ENCODE measurements around the gene ULK2. TPM values are rescaled to one million over a fixed set of nuclear protein-coding genes. Genes with fewer than 3 reads are reported as not detected.

Gene ULK2
- total RNA-seq, 3 donors from 2014 or later (not counting 1 experiment from before 2014, with no cell fraction given) = 13.7 to 20.6 (median 19.2) TPM

DNA sequence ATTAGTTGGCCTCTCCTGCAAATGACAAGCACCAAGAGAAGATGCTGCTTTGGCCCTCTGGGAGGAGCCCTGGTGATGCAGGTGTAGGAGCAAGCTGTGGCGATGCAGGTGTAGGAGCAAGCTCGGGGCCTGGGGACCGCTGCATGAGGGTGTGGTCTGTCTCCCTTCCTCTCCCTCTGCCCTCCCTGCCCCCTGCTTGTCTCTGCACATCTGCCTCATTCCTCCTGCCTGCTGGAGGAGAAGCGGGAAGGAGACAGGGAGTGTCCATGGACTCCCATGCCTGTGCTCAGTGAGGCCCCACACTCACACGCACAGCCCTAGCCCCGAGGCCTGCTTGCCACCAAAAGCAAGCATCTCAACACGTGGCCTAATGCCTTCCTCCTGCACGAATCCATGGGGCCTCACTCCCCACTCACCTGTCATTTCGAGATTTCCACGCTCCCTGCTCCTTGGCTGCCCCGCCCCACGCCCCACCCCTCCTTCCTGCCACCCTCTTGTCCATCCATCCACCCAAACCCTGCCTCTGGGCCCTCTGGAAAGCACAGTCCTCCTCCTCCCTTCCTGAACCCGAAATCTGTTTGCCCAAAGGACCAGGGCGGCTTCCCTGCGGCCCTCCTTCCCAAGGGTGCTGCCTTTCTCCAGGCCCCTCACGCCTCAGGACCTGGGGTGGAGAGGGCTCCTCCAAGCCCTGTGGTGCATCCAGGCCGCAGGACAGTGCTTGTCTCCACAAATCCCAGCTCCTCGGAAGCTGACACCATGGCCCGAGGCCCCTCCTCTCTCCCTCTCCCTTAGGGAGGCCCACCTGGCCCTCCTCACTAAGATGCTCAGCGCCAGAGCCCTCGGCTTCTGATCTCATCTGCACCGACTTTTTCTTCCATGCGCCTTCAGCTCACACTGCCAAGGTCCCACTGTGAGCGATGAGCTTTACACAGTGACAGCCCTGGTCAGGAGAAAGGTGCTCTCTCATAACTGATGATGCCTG, 107.9 kb downstream of the ULK2 start:
- DNase-seq = no peak
- TF ChIP-seq, protein P1, sequence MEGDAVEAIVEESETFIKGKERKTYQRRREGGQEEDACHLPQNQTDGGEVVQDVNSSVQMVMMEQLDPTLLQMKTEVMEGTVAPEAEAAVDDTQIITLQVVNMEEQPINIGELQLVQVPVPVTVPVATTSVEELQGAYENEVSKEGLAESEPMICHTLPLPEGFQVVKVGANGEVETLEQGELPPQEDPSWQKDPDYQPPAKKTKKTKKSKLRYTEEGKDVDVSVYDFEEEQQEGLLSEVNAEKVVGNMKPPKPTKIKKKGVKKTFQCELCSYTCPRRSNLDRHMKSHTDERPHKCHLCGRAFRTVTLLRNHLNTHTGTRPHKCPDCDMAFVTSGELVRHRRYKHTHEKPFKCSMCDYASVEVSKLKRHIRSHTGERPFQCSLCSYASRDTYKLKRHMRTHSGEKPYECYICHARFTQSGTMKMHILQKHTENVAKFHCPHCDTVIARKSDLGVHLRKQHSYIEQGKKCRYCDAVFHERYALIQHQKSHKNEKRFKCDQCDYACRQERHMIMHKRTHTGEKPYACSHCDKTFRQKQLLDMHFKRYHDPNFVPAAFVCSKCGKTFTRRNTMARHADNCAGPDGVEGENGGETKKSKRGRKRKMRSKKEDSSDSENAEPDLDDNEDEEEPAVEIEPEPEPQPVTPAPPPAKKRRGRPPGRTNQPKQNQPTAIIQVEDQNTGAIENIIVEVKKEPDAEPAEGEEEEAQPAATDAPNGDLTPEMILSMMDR (IDR thresholded peaks at IDR 0.05) = no peak
- WGBS (ENCODE audit: insufficient coverage) = 80% methylated on average over 24 of the region's 24 CpGs
- Mint-ChIP-seq H3K4me1 (no peaks in the 10 kb centered on the region), H3K36me3 (no peaks in the 10 kb centered on the region), H3K27ac (no peak overlapping the region), H3K9me3 (no peaks in the 10 kb centered on the region), H3K27me3 (ENCODE audit: low read depth in 2 of 2) (peaks cover 12 to 13% of the 10 kb centered on the region in 2 donors), H3K4me3 (no peak overlapping the region)
- Histone ChIP-seq H3K9me3 (ENCODE audit: control insufficient read depth, insufficient read depth, low read length) (no peaks in the 10 kb centered on the region), H3K36me3 (ENCODE audit: control insufficient read depth, insufficient read depth, low read length) (no peaks in the 10 kb centered on the region), H3K27me3 (ENCODE audit: control insufficient read depth, insufficient read depth, low read length) (no peaks in the 10 kb centered on the region), H3K4me1 (ENCODE audit: control insufficient read depth, insufficient read depth, low read length) (peaks cover 4% of the 10 kb centered on the region), H3K27ac (ENCODE audit: low read length) (no peak overlapping the region), H3K4me3 (ENCODE audit: low read length) (no peak overlapping the region)
- intact Hi-C loops (cut with micrococcal nuclease) = no loop called here
- no peak for ATAC-seq

DNA sequence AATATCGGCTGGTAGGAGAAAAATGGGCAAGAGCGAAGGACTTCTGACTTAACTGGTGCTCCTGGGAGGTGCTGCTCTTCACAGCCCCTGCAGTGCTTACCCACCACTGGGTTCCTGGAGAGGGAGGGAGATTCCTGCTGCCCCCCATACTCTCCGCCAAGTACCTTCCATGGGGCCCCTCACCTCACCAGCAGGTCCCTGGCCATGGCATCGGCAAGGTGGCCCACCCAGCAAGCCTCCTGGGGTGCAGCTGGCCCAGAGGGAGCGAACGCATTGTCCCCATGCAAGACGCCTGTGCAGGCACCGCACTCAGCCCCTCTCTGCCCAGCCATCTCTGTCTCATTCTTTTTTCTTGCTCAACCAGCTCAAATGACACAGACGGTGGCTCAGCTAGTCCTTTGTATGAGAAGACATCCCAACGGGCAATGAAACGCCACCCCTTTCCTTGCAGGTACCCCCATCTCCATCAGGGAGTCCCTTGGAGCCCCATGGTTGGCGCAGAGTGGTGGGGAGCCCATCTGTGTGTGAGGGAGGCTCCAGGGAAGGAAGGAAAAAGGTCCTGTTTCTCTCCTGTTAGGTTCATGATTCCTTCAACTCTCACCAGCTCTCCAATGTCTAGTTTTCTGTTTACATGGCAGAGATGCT, 110.1 kb downstream of the ULK2 start:
- no peak for ATAC-seq

DNA sequence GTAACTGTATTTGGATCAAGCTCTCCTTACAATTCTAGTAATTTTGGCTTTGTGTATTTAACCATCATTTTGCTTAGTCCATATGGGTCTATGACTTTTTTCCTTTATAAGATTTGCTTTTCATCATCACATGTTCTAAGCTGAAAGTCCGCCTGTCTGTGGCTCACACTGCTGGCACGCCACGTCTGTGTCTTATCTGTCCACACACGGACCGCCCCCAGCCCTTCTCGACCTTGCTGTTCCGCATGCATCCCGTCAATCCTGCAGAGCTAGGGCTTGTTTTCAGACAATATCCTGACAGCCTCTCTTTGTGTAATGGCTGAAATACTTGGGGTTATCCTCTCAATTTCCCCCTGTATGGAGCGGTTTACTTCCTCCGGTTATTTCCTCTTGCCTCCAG, 111.2 kb downstream of the ULK2 start:
- Histone ChIP-seq H3K27ac (ENCODE audit: low read length) (no peak overlapping the region), H3K9me3 (ENCODE audit: control insufficient read depth, insufficient read depth, low read length) (no peaks in the 10 kb centered on the region), H3K4me1 (ENCODE audit: control insufficient read depth, insufficient read depth, low read length) (no peaks in the 10 kb centered on the region), H3K4me3 (ENCODE audit: low read length) (no peak overlapping the region), H3K27me3 (ENCODE audit: control insufficient read depth, insufficient read depth, low read length) (peaks cover 2% of the 10 kb centered on the region), H3K36me3 (ENCODE audit: control insufficient read depth, insufficient read depth, low read length) (no peaks in the 10 kb centered on the region)
- Mint-ChIP-seq H3K27ac (no peak overlapping the region), H3K36me3 (no peaks in the 10 kb centered on the region), H3K4me3 (no peak overlapping the region), H3K4me1 (no peaks in the 10 kb centered on the region), H3K27me3 (ENCODE audit: low read depth in 2 of 2) (peaks cover 12 to 18% of the 10 kb centered on the region in 2 donors), H3K9me3 (no peaks in the 10 kb centered on the region)
- WGBS (ENCODE audit: insufficient coverage) = 86% methylated on average over 10 of the region's 10 CpGs
- intact Hi-C loops (cut with micrococcal nuclease) = no loop called here
- DNase-seq (no peak), ATAC-seq (no peak)
- TF ChIP-seq, protein P1 (IDR thresholded peaks at IDR 0.05) = no peak

More for the DNA sequence above, 110.1 kb downstream of the ULK2 start:
- Histone ChIP-seq H3K27me3 (ENCODE audit: control insufficient read depth, insufficient read depth, low read length) (peaks cover 2% of the 10 kb centered on the region), H3K27ac (ENCODE audit: low read length) (no peak overlapping the region), H3K36me3 (ENCODE audit: control insufficient read depth, insufficient read depth, low read length) (no peaks in the 10 kb centered on the region), H3K4me1 (ENCODE audit: control insufficient read depth, insufficient read depth, low read length) (peaks cover 4% of the 10 kb centered on the region), H3K4me3 (ENCODE audit: low read length) (no peak overlapping the region), H3K9me3 (ENCODE audit: control insufficient read depth, insufficient read depth, low read length) (no peaks in the 10 kb centered on the region)
- TF ChIP-seq, protein P1 (IDR thresholded peaks at IDR 0.05) = no peak
- 83% methylated on average over 11 of the region's 12 CpGs for WGBS (ENCODE audit: insufficient coverage)
- H3K27me3 Mint-ChIP-seq (ENCODE audit: low read depth in 2 of 2) = peaks cover 12 to 13% of the 10 kb centered on the region in 2 donors
- H3K4me3 Mint-ChIP-seq = no peak overlapping the region
- intact Hi-C loops (cut with micrococcal nuclease) = no loop called here
- no peaks in the 10 kb centered on the region for H3K4me1 Mint-ChIP-seq
- DNase-seq = no peak
- no peaks in the 10 kb centered on the region for H3K9me3 Mint-ChIP-seq
- H3K27ac Mint-ChIP-seq = no peak overlapping the region
- no peaks in the 10 kb centered on the region for H3K36me3 Mint-ChIP-seq

Measured in natural killer cell (primary cell).